ENCODE measurements around the gene ABCC4. TPM values are rescaled to one million over a fixed set of nuclear protein-coding genes. Genes with fewer than 3 reads are reported as not detected.

The ABCC4 gene
- total and polyA plus RNA-seq, 2 donors (not counting 1 experiment from before 2014, with no cell fraction given), result 1.8 to 7.1 TPM

GRCh38 chr13:95146486-95146885, 154.8 kb downstream of the ABCC4 start:
- ChIA-PET CTCF (no interaction called here), POLR2A (no interaction called here)
- H3K4me1 Mint-ChIP-seq, result no peaks in the 10 kb centered on the region
- peaks cover 0 to 5% (median 4%) of the 10 kb centered on the region in 3 donors for H3K9me3 ChIP-seq (ENCODE audit: control extremely low read depth in 1 of 3, control insufficient read depth in 2 of 3, insufficient read depth in 1 of 3, low read length in 2 of 3)
- H3K36me3 ChIP-seq (replicated peaks in 1 of 2; ENCODE audit: control extremely low read depth in 1 of 2, control insufficient read depth in 1 of 2, extremely low read depth in 1 of 2, insufficient read depth in 2 of 2, low read length in 1 of 2), result no peaks in the 10 kb centered on the region
- no peaks in the 10 kb centered on the region for H4K20me1 ChIP-seq (ENCODE audit: control insufficient read depth, insufficient read depth, low read length, poor library complexity, severe bottlenecking)
- no peak overlapping the region for H2AFZ ChIP-seq (ENCODE audit: insufficient read depth, low read depth, low read length, poor library complexity, severe bottlenecking)
- no peaks in the 10 kb centered on the region for H3K4me1 ChIP-seq (ENCODE audit: control insufficient read depth in 2 of 2, insufficient read depth in 2 of 2, low read length in 2 of 2)
- no peaks in the 10 kb centered on the region for H3K27me3 ChIP-seq (replicated peaks in 1 of 4; ENCODE audit: control extremely low read depth in 1 of 4, control insufficient read depth in 3 of 4, insufficient read depth in 4 of 4, low read length in 3 of 4)
- no peak overlapping the region for H3K4me3 Mint-ChIP-seq
- H3K27me3 Mint-ChIP-seq, result no peaks in the 10 kb centered on the region
- H3K79me2 ChIP-seq (ENCODE audit: control insufficient read depth, insufficient read depth, low read length), result no peaks in the 10 kb centered on the region
- 83% methylated on average over 1 of the region's 3 CpGs for WGBS (ENCODE audit: insufficient coverage)
- ATAC-seq (ENCODE audit: low read depth) (no peak), DNase-seq (no peak)
- TF ChIP-seq CTCF (IDR thresholded peaks at IDR 0.05) (no peak), EZH2 (IDR thresholded peaks at IDR 0.05; ENCODE audit: borderline replicate concordance, insufficient read depth, low read depth, low read length, poor library complexity, severe bottlenecking) (no peak)
- intact Hi-C loops (cut with micrococcal nuclease), result no loop called here
- H3K9ac ChIP-seq (ENCODE audit: low read length), result no peak overlapping the region
- H3K9me3 Mint-ChIP-seq (ENCODE audit: insufficient read depth), result peaks cover 3% of the 10 kb centered on the region
- no peak overlapping the region for H3K4me3 ChIP-seq (ENCODE audit: control extremely low read depth in 1 of 5, extremely low read depth in 1 of 5, insufficient read depth in 1 of 5, low read depth in 2 of 5, low read length in 4 of 5)
- H3K27ac ChIP-seq (ENCODE audit: low read length in 2 of 2), result no peak overlapping the region
- H3K4me2 ChIP-seq (replicated peaks; ENCODE audit: low read depth, low read length, poor library complexity, severe bottlenecking), result no peak overlapping the region
- H3K27ac Mint-ChIP-seq, result no peak overlapping the region

GRCh38 chr13:95145587-95145986, 155.7 kb downstream of the ABCC4 start:
- 100% methylated on average over 2 of the region's 3 CpGs for WGBS (ENCODE audit: insufficient coverage)
- H3K79me2 ChIP-seq (ENCODE audit: control insufficient read depth, insufficient read depth, low read length), result no peaks in the 10 kb centered on the region
- TF ChIP-seq EZH2 (IDR thresholded peaks at IDR 0.05; ENCODE audit: borderline replicate concordance, insufficient read depth, low read depth, low read length, poor library complexity, severe bottlenecking) (no peak), CTCF (IDR thresholded peaks at IDR 0.05) (no peak)
- peaks cover 0 to 5% (median 4%) of the 10 kb centered on the region in 3 donors for H3K9me3 ChIP-seq (ENCODE audit: control extremely low read depth in 1 of 3, control insufficient read depth in 2 of 3, insufficient read depth in 1 of 3, low read length in 2 of 3)
- no peak overlapping the region for H3K4me2 ChIP-seq (replicated peaks; ENCODE audit: low read depth, low read length, poor library complexity, severe bottlenecking)
- H3K9ac ChIP-seq (ENCODE audit: low read length), result no peak overlapping the region
- H3K9me3 Mint-ChIP-seq (ENCODE audit: insufficient read depth), result peaks cover 3% of the 10 kb centered on the region
- no peak for ATAC-seq (ENCODE audit: low read depth)
- H3K4me3 ChIP-seq (ENCODE audit: control extremely low read depth in 1 of 5, extremely low read depth in 1 of 5, insufficient read depth in 1 of 5, low read depth in 2 of 5, low read length in 4 of 5), result no peak overlapping the region
- no peaks in the 10 kb centered on the region for H3K36me3 ChIP-seq (replicated peaks in 1 of 2; ENCODE audit: control extremely low read depth in 1 of 2, control insufficient read depth in 1 of 2, extremely low read depth in 1 of 2, insufficient read depth in 2 of 2, low read length in 1 of 2)
- intact Hi-C loops (cut with micrococcal nuclease), result no loop called here
- no peaks in the 10 kb centered on the region for H3K27me3 Mint-ChIP-seq
- no peaks in the 10 kb centered on the region for H3K4me1 ChIP-seq (ENCODE audit: control insufficient read depth in 2 of 2, insufficient read depth in 2 of 2, low read length in 2 of 2)
- no peak overlapping the region for H3K27ac ChIP-seq (ENCODE audit: low read length in 2 of 2)
- H4K20me1 ChIP-seq (ENCODE audit: control insufficient read depth, insufficient read depth, low read length, poor library complexity, severe bottlenecking), result no peaks in the 10 kb centered on the region
- ChIA-PET CTCF (no interaction called here), POLR2A (no interaction called here)
- no peak overlapping the region for H3K27ac Mint-ChIP-seq
- H3K27me3 ChIP-seq (replicated peaks in 1 of 4; ENCODE audit: control extremely low read depth in 1 of 4, control insufficient read depth in 3 of 4, insufficient read depth in 4 of 4, low read length in 3 of 4), result no peaks in the 10 kb centered on the region
- no peaks in the 10 kb centered on the region for H3K4me1 Mint-ChIP-seq
- no peak overlapping the region for H3K4me3 Mint-ChIP-seq
- no peak overlapping the region for H2AFZ ChIP-seq (ENCODE audit: insufficient read depth, low read depth, low read length, poor library complexity, severe bottlenecking)
- no peak for DNase-seq
